Cerebellar nuclear complex (tissue), 1 donor: Measurements from ENCODE around the gene FNDC5.

Experiments
- DNase-seq, 2 experiments: peaks; one replicate each; lab custom pipeline; 2025; lab: John Stamatoyannopoulos, UW

Gene FNDC5

GRCh38 chr1:32813941-32814739, 56.6 kb downstream of the FNDC5 start:
- no peak for DNase-seq
